Stimulated activated naive B cell treated with anti-CD40 and anti-IgM and Interleukin-4, amounts not matched to agents 10 μg/mL and 1 μg/mL and 100 μg/mL, for 72 hours (primary cell): ENCODE results near the gene IL17F.

Source experiments
- ATAC-seq, 2 donors: fragments of 150-1000 bp; cut with Tn5 transposase; replicated peaks; 2 replicates each; pipeline ENCODE4 v1.10.0; 2021; ENCODE audit warnings: moderate library complexity in 1 of 2
- DNase-seq: peaks from one replicate; pipeline ENCODE4 v3.0.0; 2021
- H3K27ac Mint-ChIP-seq: one replicate; pipeline ENCODE4 v1.8.0; 2022; ENCODE audit warnings: mild to moderate bottlenecking, mixed read lengths
- H3K27me3 Mint-ChIP-seq, 2 donors: one replicate each; pipeline ENCODE4 v1.8.0; 2022; ENCODE audit warnings: mixed read lengths in 2 of 2
- H3K36me3 Mint-ChIP-seq, 2 donors: one replicate each; pipeline ENCODE4 v1.8.0; 2022; ENCODE audit warnings: mixed read lengths in 2 of 2, mild to moderate bottlenecking in 1 of 2
- H3K4me1 Mint-ChIP-seq, 2 donors: one replicate each; pipeline ENCODE4 v1.8.0; 2022; ENCODE audit warnings: mixed read lengths in 2 of 2, mild to moderate bottlenecking in 1 of 2
- H3K4me3 Mint-ChIP-seq, 2 donors: one replicate each; pipeline ENCODE4 v1.8.0; 2022; ENCODE audit warnings: mild to moderate bottlenecking in 2 of 2, mixed read lengths in 2 of 2, moderate library complexity in 1 of 2
- H3K9me3 Mint-ChIP-seq, 2 donors: one replicate each; pipeline ENCODE4 v1.8.0; 2022; ENCODE audit warnings: mixed read lengths in 2 of 2, mild to moderate bottlenecking in 1 of 2

The IL17F gene

GRCh38 chr6:52244400-52244799, at the start of gene IL17F:
Gene IL17F (minus strand): TSS chr6:52244500. CDS start chr6:52244429, 71 bp downstream.
- Mint-ChIP-seq H3K4me1 (no peaks in the 10 kb centered on the region), H3K36me3 (no peaks in the 10 kb centered on the region), H3K4me3 (no peak within 1 kb of the TSS), H3K9me3 (no peaks in the 10 kb centered on the region), H3K27me3 (peaks cover 0 to 15% of the 10 kb centered on the region in 2 donors), H3K27ac (no peak within 1 kb of the TSS)
- DNase-seq = no peak
- ATAC-seq = no peak

GRCh38 chr6:52293067-52293466, 48.8 kb upstream of the IL17F start:
- H3K27me3 Mint-ChIP-seq = no peaks in the 10 kb centered on the region
- peaks cover 3 to 5% of the 10 kb centered on the region in 2 donors for H3K36me3 Mint-ChIP-seq
- H3K27ac Mint-ChIP-seq = no peak overlapping the region
- H3K9me3 Mint-ChIP-seq = peaks cover 0 to 3% of the 10 kb centered on the region in 2 donors
- DNase-seq (no peak), ATAC-seq (no peak)
- no peak overlapping the region for H3K4me3 Mint-ChIP-seq
- H3K4me1 Mint-ChIP-seq = peaks cover 19 to 32% of the 10 kb centered on the region in 2 donors

DNA sequence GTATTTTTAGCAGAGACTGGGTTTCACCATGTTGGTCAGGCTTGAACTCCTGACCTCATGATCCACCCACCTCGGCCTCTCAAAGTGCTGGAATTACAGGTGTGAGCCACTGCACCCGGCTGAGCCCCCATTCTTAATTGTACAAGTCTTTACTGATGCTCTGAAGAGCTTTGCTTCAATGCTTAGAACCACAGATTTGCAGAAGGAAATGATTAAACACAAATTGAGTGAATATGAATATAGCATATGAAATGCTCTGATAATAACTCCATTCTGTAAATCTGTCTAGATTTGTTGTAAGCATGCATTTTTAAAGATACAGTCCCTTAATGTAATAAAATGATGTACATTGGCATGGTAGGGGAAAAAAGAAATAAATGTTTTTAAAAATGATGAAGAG, 44.5 kb upstream of the IL17F start:
- Mint-ChIP-seq H3K4me3 (no peak overlapping the region), H3K36me3 (no peaks in the 10 kb centered on the region), H3K27ac (no peak overlapping the region), H3K27me3 (no peaks in the 10 kb centered on the region), H3K9me3 (no peaks in the 10 kb centered on the region), H3K4me1 (peaks cover 2 to 4% of the 10 kb centered on the region in 2 donors)
- no peak for ATAC-seq
- no peak for DNase-seq

GRCh38 chr6:52288216-52288615, 43.9 kb upstream of the IL17F start:
- peaks cover 2 to 4% of the 10 kb centered on the region in 2 donors for H3K36me3 Mint-ChIP-seq
- ATAC-seq = no peak
- H3K4me3 Mint-ChIP-seq = no peak overlapping the region
- peaks cover 5 to 7% of the 10 kb centered on the region in 2 donors for H3K4me1 Mint-ChIP-seq
- no peak for DNase-seq
- H3K27me3 Mint-ChIP-seq = no peaks in the 10 kb centered on the region
- H3K9me3 Mint-ChIP-seq = no peaks in the 10 kb centered on the region
- no peak overlapping the region for H3K27ac Mint-ChIP-seq

- no peak overlapping the region for H3K4me3 Mint-ChIP-seq
- H3K36me3 Mint-ChIP-seq = peaks cover 10 to 15% of the 10 kb centered on the region in 2 donors
- no peaks in the 10 kb centered on the region for H3K27me3 Mint-ChIP-seq
- peaks cover 10 to 15% of the 10 kb centered on the region in 2 donors for H3K4me1 Mint-ChIP-seq
- DNase-seq = no peak
- no peak overlapping the region for H3K27ac Mint-ChIP-seq
- no peaks in the 10 kb centered on the region for H3K9me3 Mint-ChIP-seq
- ATAC-seq = no peak
These were observed 42.6 kb upstream of the IL17F start for GRCh38 chr6:52286798-52287432.

- peaks cover 18 to 26% of the 10 kb centered on the region in 2 donors for H3K36me3 Mint-ChIP-seq
- no peak overlapping the region for H3K4me3 Mint-ChIP-seq
- H3K9me3 Mint-ChIP-seq = no peaks in the 10 kb centered on the region
- no peak overlapping the region for H3K27ac Mint-ChIP-seq
- DNase-seq = no peak
- peaks cover 10 to 18% of the 10 kb centered on the region in 2 donors for H3K4me1 Mint-ChIP-seq
- no peaks in the 10 kb centered on the region for H3K27me3 Mint-ChIP-seq
- no peak for ATAC-seq
These were observed 41.1 kb upstream of the IL17F start for GRCh38 chr6:52285177-52286068.

- DNase-seq (peak; percentile 98), ATAC-seq (peak; percentile 98)
- Mint-ChIP-seq H3K36me3 (peaks cover 21 to 30% of the 10 kb centered on the region in 2 donors), H3K4me1 (peaks cover 11 to 22% of the 10 kb centered on the region in 2 donors), H3K9me3 (no peaks in the 10 kb centered on the region), H3K4me3 (peak within 1 kb of the TSS; percentile 80 to 82), H3K27ac (no peak within 1 kb of the TSS), H3K27me3 (no peaks in the 10 kb centered on the region)
These were observed 40.3 kb upstream of the IL17F start, which contains the start of gene MCM3 for GRCh38 chr6:52284460-52285176. Gene MCM3 (minus strand): TSS chr6:52284742. CDS start chr6:52284674, 68 bp downstream.

DNA sequence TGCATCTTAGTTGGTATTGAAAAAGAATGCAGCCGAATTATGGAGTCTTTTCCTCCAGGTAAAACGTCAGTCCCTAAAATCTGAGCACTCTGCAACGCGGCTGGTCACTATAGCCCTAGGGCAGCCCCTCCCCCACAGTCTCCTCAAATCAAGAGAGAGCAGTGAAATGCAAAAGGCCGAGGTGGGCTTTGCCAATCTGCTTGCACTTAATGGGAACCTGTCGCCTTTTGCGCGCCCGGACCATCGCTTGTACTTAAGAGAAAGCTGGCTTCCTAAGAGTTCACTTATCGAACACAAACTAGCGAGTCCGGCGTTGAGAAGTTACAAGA, 39.8 kb upstream of the IL17F start:
- Mint-ChIP-seq H3K9me3 (no peaks in the 10 kb centered on the region), H3K4me1 (peaks cover 11 to 22% of the 10 kb centered on the region in 2 donors), H3K27me3 (no peaks in the 10 kb centered on the region), H3K36me3 (peaks cover 21 to 30% of the 10 kb centered on the region in 2 donors), H3K27ac (no peak overlapping the region), H3K4me3 (no peak overlapping the region)
- ATAC-seq (peak; percentile 8 to 12), DNase-seq (peak; percentile 37)

- peaks cover 26 to 39% of the 10 kb centered on the region in 2 donors for H3K36me3 Mint-ChIP-seq
- DNase-seq (no peak), ATAC-seq (no peak)
- H3K4me3 Mint-ChIP-seq = peak overlapping the region; percentile 80 to 82
- H3K9me3 Mint-ChIP-seq = no peaks in the 10 kb centered on the region
- H3K27ac Mint-ChIP-seq = peak overlapping the region; percentile 70
- H3K27me3 Mint-ChIP-seq = no peaks in the 10 kb centered on the region
- H3K4me1 Mint-ChIP-seq = peaks cover 11 to 22% of the 10 kb centered on the region in 2 donors
These were observed 38.8 kb upstream of the IL17F start for GRCh38 chr6:52283111-52283510.

- no peak overlapping the region for H3K27ac Mint-ChIP-seq
- H3K27me3 Mint-ChIP-seq = no peaks in the 10 kb centered on the region
- DNase-seq (no peak), ATAC-seq (no peak)
- H3K36me3 Mint-ChIP-seq = peaks cover 36 to 53% of the 10 kb centered on the region in 2 donors
- H3K4me1 Mint-ChIP-seq = peaks cover 3 to 8% of the 10 kb centered on the region in 2 donors
- H3K4me3 Mint-ChIP-seq = no peak overlapping the region
- no peaks in the 10 kb centered on the region for H3K9me3 Mint-ChIP-seq
These were observed 31.8 kb upstream of the IL17F start for GRCh38 chr6:52276130-52276529.

DNA sequence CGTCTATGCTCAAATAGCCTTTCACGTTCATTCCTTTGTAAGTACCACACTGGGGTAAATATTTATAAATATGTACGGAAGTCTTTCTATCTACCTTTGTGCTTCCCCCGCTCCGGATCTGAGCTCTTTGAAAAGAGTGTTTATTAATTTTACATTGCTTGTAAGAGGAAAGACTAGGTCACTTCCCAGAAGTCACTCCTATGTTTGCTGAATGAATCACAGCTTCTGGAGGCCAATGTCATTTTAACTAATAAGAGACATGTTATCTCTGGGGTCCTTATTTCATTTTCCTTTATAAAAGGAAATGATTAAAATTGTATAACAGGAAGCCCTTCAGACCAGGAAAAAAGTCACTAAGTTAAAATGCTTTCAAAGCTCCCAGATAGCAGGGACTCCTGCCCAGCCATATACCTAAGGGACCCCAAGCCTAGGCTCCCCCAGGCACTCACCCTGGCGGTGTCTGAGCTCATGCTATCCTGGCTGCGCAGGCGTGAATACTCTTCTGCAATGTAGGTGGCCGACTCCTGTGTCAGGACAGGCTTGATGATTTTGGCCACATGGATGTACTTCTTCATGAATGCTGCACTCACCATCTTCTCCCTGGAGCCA, 27.7 kb upstream of the IL17F start:
- H3K4me1 Mint-ChIP-seq = peaks cover 0 to 2% of the 10 kb centered on the region in 2 donors
- no peak overlapping the region for H3K4me3 Mint-ChIP-seq
- H3K27me3 Mint-ChIP-seq = no peaks in the 10 kb centered on the region
- no peak overlapping the region for H3K27ac Mint-ChIP-seq
- DNase-seq (no peak), ATAC-seq (no peak)
- H3K36me3 Mint-ChIP-seq = peaks cover 43 to 51% of the 10 kb centered on the region in 2 donors
- no peaks in the 10 kb centered on the region for H3K9me3 Mint-ChIP-seq

DNA sequence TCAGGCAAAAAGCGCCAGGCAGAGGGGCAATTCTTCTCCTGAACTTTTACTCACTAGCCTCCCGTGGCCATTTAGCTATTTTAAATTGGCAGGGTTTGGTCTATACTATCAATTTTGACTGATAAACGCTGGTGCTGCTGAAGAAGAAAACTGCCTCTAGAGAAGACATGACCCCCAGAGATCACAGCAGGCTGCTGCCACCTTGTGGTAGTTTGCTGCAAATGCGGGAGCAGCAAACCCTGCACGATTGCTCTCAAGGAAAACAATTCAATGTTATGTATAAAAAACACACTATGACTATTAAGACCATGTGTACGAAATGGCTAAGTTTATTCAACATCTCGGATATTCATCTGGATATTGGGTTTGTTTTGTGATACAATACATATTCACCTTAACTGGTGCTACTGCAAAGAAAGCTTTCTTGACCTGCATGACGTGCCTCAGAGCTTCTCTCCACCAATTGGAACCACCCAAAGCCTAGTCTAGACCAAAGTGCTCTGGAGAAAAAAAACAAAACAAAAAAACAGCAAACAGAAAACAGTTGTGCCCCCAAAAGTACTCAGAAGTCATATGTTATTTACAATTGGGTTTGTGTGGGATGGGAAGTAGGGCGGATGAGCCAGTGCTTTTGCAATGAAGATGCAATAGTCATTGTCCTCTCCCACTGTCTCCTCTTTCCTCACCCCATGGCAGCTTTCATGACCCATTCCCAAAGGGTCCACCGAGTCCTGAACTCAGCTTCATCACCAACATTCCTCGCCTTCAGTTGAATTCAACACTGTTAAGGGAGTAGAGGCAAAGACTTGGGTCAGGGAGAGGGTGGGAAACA, 19.6 kb upstream of the IL17F start:
- Mint-ChIP-seq H3K27me3 (no peaks in the 10 kb centered on the region), H3K36me3 (peaks cover 43 to 49% of the 10 kb centered on the region in 2 donors), H3K9me3 (no peaks in the 10 kb centered on the region), H3K4me3 (no peak overlapping the region), H3K27ac (peak overlapping the region; percentile 2), H3K4me1 (peaks cover 1 to 6% of the 10 kb centered on the region in 2 donors)
- DNase-seq (peak; percentile 51), ATAC-seq (peak; percentile 84 to 86)

DNA sequence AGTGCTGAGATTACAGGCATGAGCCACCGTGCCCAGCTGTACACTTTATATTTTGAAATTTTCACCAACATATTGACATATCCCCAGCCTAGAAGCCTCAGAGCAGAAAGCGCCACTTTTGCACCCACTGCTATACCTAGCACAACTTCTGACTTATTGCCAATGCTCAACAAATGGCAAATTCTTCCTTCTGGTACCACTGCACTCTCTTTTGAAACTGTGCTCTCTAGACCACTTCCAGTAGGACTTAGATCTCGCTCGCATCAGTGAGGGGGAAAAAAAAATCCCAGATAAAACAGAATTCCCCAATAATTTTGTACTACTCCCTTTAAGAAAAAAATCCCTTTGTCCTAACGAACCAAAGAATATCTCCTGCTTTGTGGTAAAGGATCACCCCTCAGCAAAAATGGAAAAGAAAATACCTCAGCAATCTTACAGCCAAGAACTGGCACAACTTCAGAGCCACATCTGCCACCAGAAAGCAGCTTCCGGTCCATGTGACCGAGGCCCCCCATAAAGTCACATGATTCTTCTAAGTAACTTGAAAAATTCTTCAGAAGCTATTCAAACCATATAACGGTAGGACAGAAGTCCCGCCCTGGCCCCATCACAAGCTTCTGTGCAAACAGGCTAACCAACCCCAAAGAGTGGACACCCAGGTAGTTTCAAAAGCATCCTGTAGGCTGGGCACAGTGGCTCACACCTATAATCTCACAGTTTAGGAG, 18.5 kb upstream of the IL17F start:
- Mint-ChIP-seq H3K4me3 (no peak overlapping the region), H3K36me3 (peaks cover 35 to 47% of the 10 kb centered on the region in 2 donors), H3K27me3 (no peaks in the 10 kb centered on the region), H3K9me3 (no peaks in the 10 kb centered on the region), H3K27ac (no peak overlapping the region), H3K4me1 (peaks cover 1 to 6% of the 10 kb centered on the region in 2 donors)
- DNase-seq (no peak), ATAC-seq (no peak)
